Endothelial cell of umbilical vein (primary cell): ENCODE measurements around the gene CTXND1. TPM values are rescaled to one million over a fixed set of nuclear protein-coding genes. Genes with fewer than 3 reads are reported as not detected.

Source experiments
- BruUV-seq: library from RNA; stranded (reverse); fragments of 400-500 nt; replicated peaks from 2 replicates; lab custom pipeline; 2021; lab: Mats Ljungman, UMichigan
- CTCF ChIA-PET: fragments of 300-600, 350-600 bp; sonication (Branson Sonifier 250); formaldehyde crosslinking; loops from one replicate; lab custom pipeline; 2021; ENCODE audit warnings: antibody characterized with exemption, inconsistent platforms; lab: Charles Lee
- POLR2A ChIA-PET: fragments of 300-600, 350-600 bp; sonication (Branson Sonifier 250); formaldehyde crosslinking; loops from one replicate; lab custom pipeline; 2021; ENCODE audit warnings: antibody characterized with exemption, inconsistent platforms; lab: Charles Lee
- DNase-seq: peaks from one replicate; pipeline ENCODE4 v3.0.0-alpha.2; 2011; ENCODE audit warnings: low read depth, low spot score
- FAIRE-seq: peaks from 2 replicates; lab custom pipeline; 2011; peaks lifted over from hg19 to GRCh38; lab: Jason Lieb, UNC
- H2AFZ ChIP-seq: 2 replicates; pipeline ENCODE4 v1.6.0; 2012; ENCODE audit warnings: low read depth, low read length, control low read depth, inconsistent platforms
- H3K27ac ChIP-seq: 2 replicates; pipeline ENCODE4 v1.5.1; 2011; ENCODE audit warnings: low read depth, mild to moderate bottlenecking, control low read depth, low read length, moderate library complexity; ENCODE audit not compliant: insufficient read depth
- H3K27me3 ChIP-seq, 2 experiments: 2 replicates each; pipeline versions ENCODE4 v1.6.0 to v1.6.1; 2011; ENCODE audit warnings: low read length in 2 of 2, mixed read lengths in 1 of 2; ENCODE audit not compliant: control insufficient read depth in 2 of 2, insufficient read depth in 2 of 2
- H3K36me3 ChIP-seq, 2 experiments: 2 replicates in 1 of 2; 3 replicates in 1 of 2; pipeline ENCODE4 v1.5.1; 2011; ENCODE audit warnings: low read length in 2 of 2, mild to moderate bottlenecking in 1 of 2, moderate library complexity in 1 of 2; ENCODE audit not compliant: control insufficient read depth in 2 of 2, insufficient read depth in 2 of 2; ENCODE audit errors: extremely low read depth in 1 of 2
- H3K4me1 ChIP-seq: 3 replicates; pipeline ENCODE4 v1.5.1; 2011; ENCODE audit warnings: mild to moderate bottlenecking, low read length; ENCODE audit not compliant: control insufficient read depth, insufficient read depth; ENCODE audit errors: extremely low read depth
- H3K4me2 ChIP-seq: 2 replicates; pipeline ENCODE4 v1.6.1; 2011; ENCODE audit warnings: low read length, control low read depth, mixed read lengths; ENCODE audit not compliant: insufficient read depth
- H3K4me3 ChIP-seq, 3 experiments: fragments of 200-600 bp in 1 of 3; sonication (generic), shearing (Covaris generic) in 1 of 3; replicated peaks in 1 of 3; 2 replicates each; pipeline ENCODE4 v1.5.1; 2011 to 2016; ENCODE audit warnings: control low read depth in 3 of 3, low read length in 3 of 3, mild to moderate bottlenecking in 2 of 3, inconsistent platforms in 1 of 3, low read depth in 1 of 3, moderate library complexity in 1 of 3; ENCODE audit not compliant: insufficient read depth in 1 of 3
- H3K79me2 ChIP-seq: 2 replicates; pipeline ENCODE4 v1.6.0; 2012; ENCODE audit warnings: low read length, inconsistent platforms; ENCODE audit not compliant: control insufficient read depth, insufficient read depth
- H3K9ac ChIP-seq: replicated peaks from 2 replicates; pipeline ENCODE3; 2011; ENCODE audit warnings: low read length, control low read depth; ENCODE audit not compliant: insufficient read depth; ENCODE audit errors: extremely low read depth
- H3K9me1 ChIP-seq: replicated peaks from 3 replicates; pipeline ENCODE4 v1.6.0; 2011; ENCODE audit warnings: mild to moderate bottlenecking, low read length; ENCODE audit not compliant: control insufficient read depth, insufficient read depth; ENCODE audit errors: extremely low read depth
- H3K9me3 ChIP-seq: replicated peaks from 2 replicates; pipeline ENCODE4 v1.5.1; 2012; ENCODE audit warnings: low read length, inconsistent platforms; ENCODE audit not compliant: control insufficient read depth, insufficient read depth
- H4K20me1 ChIP-seq: replicated peaks from 2 replicates; pipeline ENCODE3; 2011; ENCODE audit warnings: mild to moderate bottlenecking, low read length; ENCODE audit not compliant: control insufficient read depth, insufficient read depth; ENCODE audit errors: extremely low read depth
- CTCF ChIP-seq, 2 donors: IDR thresholded peaks; 1 replicate in 1 of 2; 2 replicates in 1 of 2; pipeline ENCODE4 v1.5.1; 2011; ENCODE audit warnings: low read length in 2 of 2, mild to moderate bottlenecking in 2 of 2, moderate library complexity in 2 of 2, control low read depth in 1 of 2, inconsistent platforms in 1 of 2, low read depth in 1 of 2; ENCODE audit not compliant: insufficient read depth in 1 of 2; ENCODE audit errors: extremely low read depth in 1 of 2
- EZH2 ChIP-seq: IDR thresholded peaks from 2 replicates; pipeline ENCODE4 v1.6.1; 2012; ENCODE audit warnings: borderline replicate concordance, low read depth, mild to moderate bottlenecking, moderate library complexity, low read length, inconsistent platforms; ENCODE audit not compliant: severe bottlenecking
- FOS ChIP-seq: IDR thresholded peaks from 2 replicates; pipeline ENCODE4 v1.6.1; 2011; ENCODE audit warnings: mild to moderate bottlenecking, low read length, moderate library complexity, borderline replicate concordance; ENCODE audit not compliant: insufficient read depth
- GATA2 ChIP-seq: IDR thresholded peaks from 2 replicates; pipeline ENCODE4 v1.7.0; 2011; ENCODE audit warnings: low read depth, mild to moderate bottlenecking, moderate library complexity, mixed read lengths, low read length; ENCODE audit not compliant: insufficient read length, insufficient read depth
- JUN ChIP-seq: IDR thresholded peaks from 2 replicates; pipeline ENCODE4 v1.6.1; 2011; ENCODE audit warnings: borderline replicate concordance, low read depth; ENCODE audit not compliant: insufficient read length, insufficient read depth
- MAX ChIP-seq: IDR thresholded peaks from 2 replicates; pipeline ENCODE4 v1.6.1; 2011; ENCODE audit not compliant: insufficient read depth, insufficient read length
- MYC ChIP-seq: IDR thresholded peaks from one replicate; pipeline ENCODE4 v1.6.1; 2011; ENCODE audit warnings: mild to moderate bottlenecking, low read depth, low read length
- POLR2A ChIP-seq: IDR thresholded peaks from 2 replicates; pipeline ENCODE4 v1.6.1; 2012; ENCODE audit warnings: low read depth, mild to moderate bottlenecking, control low read depth, low read length
- POLR2AphosphoS5 ChIP-seq: IDR thresholded peaks from 2 replicates; pipeline ENCODE4 v1.6.1; 2012; ENCODE audit warnings: low read depth, mild to moderate bottlenecking, control low read depth, low read length, moderate library complexity; ENCODE audit not compliant: insufficient read depth
- dilution Hi-C: fragments of 300-500 bp; cut with MboI; formaldehyde crosslinking; loops from one replicate; pipeline ENCODE4 v1.15.0; 2019; ENCODE audit warnings: low sequenced_read_pairs; ENCODE audit not compliant: extremely low pct_ligation_motif_present
- intact Hi-C: fragments of 100-400 bp; cut with micrococcal nuclease; formaldehyde crosslinking; loops from one replicate; pipeline ENCODE4 v1.10.0; 2022
- polyA plus RNA-seq, 4 experiments: library from polyadenylated mRNA; depleted of rRNA in 3 of 4; stranded (reverse) in 3 of 4; unstranded in 1 of 4; fragments of >200 nt; gene quantifications; 2 replicates each; pipeline versions ENCODE4 v1.2.1 to v1.2.3, GENCODE V29; 2011 to 2012; ENCODE audit warnings: missing spikeins in 1 of 4
- total RNA-seq: library from RNA; stranded (reverse); gene quantifications from 2 replicates; pipeline ENCODE4 v1.2.3, GENCODE V29; 2021

The CTXND1 gene
- total and polyA plus RNA-seq, 2 donors (not counting 3 experiments of a cell fraction or from before 2014, with no cell fraction given): not detected

GRCh38 chr15:80264031-80264430 lies 12.0 kb upstream of the CTXND1 start:
- CTCF ChIA-PET: no interaction called here
- POLR2A ChIA-PET: no interaction called here
- Histone ChIP-seq H3K36me3 (no peaks in the 10 kb centered on the region), H3K4me1 (no peaks in the 10 kb centered on the region), H2AFZ (no peak overlapping the region), H3K27me3 (no peaks in the 10 kb centered on the region), H4K20me1 (no peaks in the 10 kb centered on the region), H3K4me3 (no peak overlapping the region), H3K4me2 (no peak overlapping the region), H3K9ac (no peak overlapping the region), H3K9me1 (no peaks in the 10 kb centered on the region), H3K9me3 (no peaks in the 10 kb centered on the region), H3K27ac (no peak overlapping the region), H3K79me2 (no peaks in the 10 kb centered on the region)
- BruUV-seq: no TSS peak
- intact Hi-C loops (no loop called here), dilution Hi-C loops (no loop called here)
- FAIRE-seq (no peak), DNase-seq (no peak)
- no peak for TF ChIP-seq MAX
- no peak for TF ChIP-seq CTCF (IDR thresholded peaks at IDR 0.05; ENCODE audit: extremely low read depth in 1 of 2, insufficient read depth in 1 of 2, low read depth in 1 of 2, low read length in 2 of 2)
- TF ChIP-seq FOS: no peak
- TF ChIP-seq POLR2AphosphoS5: no peak
- no peak for TF ChIP-seq MYC

- Histone ChIP-seq H3K9ac (no peak overlapping the region), H3K9me3 (no peaks in the 10 kb centered on the region), H3K9me1 (no peaks in the 10 kb centered on the region), H3K4me1 (no peaks in the 10 kb centered on the region), H3K27me3 (no peaks in the 10 kb centered on the region), H3K4me2 (no peak overlapping the region), H3K36me3 (no peaks in the 10 kb centered on the region), H3K27ac (no peak overlapping the region), H3K79me2 (no peaks in the 10 kb centered on the region), H4K20me1 (no peaks in the 10 kb centered on the region), H3K4me3 (no peak overlapping the region), H2AFZ (no peak overlapping the region)
- CTCF ChIA-PET: no interaction called here
- TF ChIP-seq CTCF (IDR thresholded peaks at IDR 0.05; ENCODE audit: extremely low read depth in 1 of 2, insufficient read depth in 1 of 2, low read depth in 1 of 2, low read length in 2 of 2): no peak
- no peak for TF ChIP-seq FOS
- no peak for TF ChIP-seq GATA2
- TF ChIP-seq POLR2AphosphoS5: no peak
- TF ChIP-seq POLR2A: no peak
- no peak for TF ChIP-seq EZH2
- no peak for TF ChIP-seq JUN
- dilution Hi-C loops: no loop called here
- intact Hi-C loops: no loop called here
- DNase-seq (no peak), FAIRE-seq (no peak)
- POLR2A ChIA-PET: no interaction called here
- BruUV-seq: no TSS peak
These were observed 8.5 kb upstream of the CTXND1 start for GRCh38 chr15:80260551-80260950.
